Measurements from ENCODE around the gene SOX18. TPM values are rescaled to one million over a fixed set of nuclear protein-coding genes. Genes with fewer than 3 reads are reported as not detected.

SOX18 gene
- total and polyA plus RNA-seq, 2 of the 13 experiments (the other 11 are each of a cell fraction or from before 2014, with no cell fraction given), result 1.6 to 1.9 TPM

GRCh38 chr20:64023361-64024140 lies 25.9 kb downstream of the SOX18 start (continued):
- TF ChIP-seq ZNF318 (CRISPR knock-in tag; IDR thresholded peaks at IDR 0.05), result peak; percentile 62; the same call in 1 of the 2 replicates
- peak; percentile 100 for TF ChIP-seq HNRNPL (IDR thresholded peaks at IDR 0.05; ENCODE audit: low read depth, low read length)
- no peak for TF ChIP-seq TOPORS (CRISPR knock-in tag; IDR thresholded peaks at IDR 0.05)
- peak; percentile 83; the same call in 1 of the 2 replicates for TF ChIP-seq THRA (CRISPR knock-in tag; IDR thresholded peaks at IDR 0.05; ENCODE audit: borderline replicate concordance)
- peak; percentile 63; the same call in 1 of the 2 replicates for TF ChIP-seq ZSCAN21 (CRISPR knock-in tag; IDR thresholded peaks at IDR 0.05; ENCODE audit: borderline replicate concordance)
- peak; percentile 76 for TF ChIP-seq RBM22 (optimal IDR thresholded peaks at IDR 0.05; ENCODE audit: low read length)
- peak; percentile 78 for TF ChIP-seq RBM39 (IDR thresholded peaks at IDR 0.05; ENCODE audit: low read depth, low read length, poor library complexity, severe bottlenecking)
- TF ChIP-seq TCF12 (IDR thresholded peaks at IDR 0.05), result no peak
- peak; percentile 67; the same call in 1 of the 2 replicates for TF ChIP-seq TCF12 (CRISPR knock-in tag; IDR thresholded peaks at IDR 0.05)
- TF ChIP-seq MYNN (CRISPR knock-in tag; IDR thresholded peaks at IDR 0.05; ENCODE audit: low read depth), result 0 out of 2 replicates have a peak, but pooled peaks have one; percentile 28
- no peak for TF ChIP-seq ISX (CRISPR knock-in tag; conservative IDR thresholded peaks at IDR 0.05)
- 0 out of 2 replicates have a peak, but pooled peaks have one; percentile 29 for TF ChIP-seq PRDM4 (CRISPR knock-in tag; IDR thresholded peaks at IDR 0.05; ENCODE audit: borderline replicate concordance)
- peak; percentile 99 for TF ChIP-seq RXRA (CRISPR knock-in tag; IDR thresholded peaks at IDR 0.05)
- TF ChIP-seq, protein P1, sequence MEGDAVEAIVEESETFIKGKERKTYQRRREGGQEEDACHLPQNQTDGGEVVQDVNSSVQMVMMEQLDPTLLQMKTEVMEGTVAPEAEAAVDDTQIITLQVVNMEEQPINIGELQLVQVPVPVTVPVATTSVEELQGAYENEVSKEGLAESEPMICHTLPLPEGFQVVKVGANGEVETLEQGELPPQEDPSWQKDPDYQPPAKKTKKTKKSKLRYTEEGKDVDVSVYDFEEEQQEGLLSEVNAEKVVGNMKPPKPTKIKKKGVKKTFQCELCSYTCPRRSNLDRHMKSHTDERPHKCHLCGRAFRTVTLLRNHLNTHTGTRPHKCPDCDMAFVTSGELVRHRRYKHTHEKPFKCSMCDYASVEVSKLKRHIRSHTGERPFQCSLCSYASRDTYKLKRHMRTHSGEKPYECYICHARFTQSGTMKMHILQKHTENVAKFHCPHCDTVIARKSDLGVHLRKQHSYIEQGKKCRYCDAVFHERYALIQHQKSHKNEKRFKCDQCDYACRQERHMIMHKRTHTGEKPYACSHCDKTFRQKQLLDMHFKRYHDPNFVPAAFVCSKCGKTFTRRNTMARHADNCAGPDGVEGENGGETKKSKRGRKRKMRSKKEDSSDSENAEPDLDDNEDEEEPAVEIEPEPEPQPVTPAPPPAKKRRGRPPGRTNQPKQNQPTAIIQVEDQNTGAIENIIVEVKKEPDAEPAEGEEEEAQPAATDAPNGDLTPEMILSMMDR (CRISPR knock-in tag; IDR thresholded peaks at IDR 0.05), result 0 out of 2 replicates have a peak, but pooled peaks have one; percentile 4

Measured in HepG2 (cell line).